Sigmoid colon (tissue), 7 donors: ENCODE measurements around the gene SUSD3. TPM values are rescaled to one million over a fixed set of nuclear protein-coding genes. Genes with fewer than 3 reads are reported as not detected.
"Not testable (repeated sequence)": the region's sequence is repeated elsewhere in the genome, so short reads cannot be mapped to it uniquely, and the experiment has no call there.

Experiments used
- DNase-seq: peaks from one replicate; pipeline ENCODE4 v3.0.0-alpha.2; 2019
- H3K27ac ChIP-seq, 4 donors: fragments of 200-600 bp; sonication (generic); one replicate each; pipeline ENCODE4 v1.5.1; 2016 to 2019; ENCODE audit warnings: mild to moderate bottlenecking in 1 of 4
- H3K27me3 ChIP-seq, 3 donors: fragments of 200-600 bp; sonication (generic); one replicate each; pipeline ENCODE4 v1.5.1; 2019; ENCODE audit warnings: mild to moderate bottlenecking in 1 of 3
- H3K36me3 ChIP-seq, 4 donors: fragments of 200-600 bp; sonication (generic); one replicate each; pipeline ENCODE4 v1.5.1; 2016 to 2019
- H3K4me1 ChIP-seq, 4 donors: fragments of 200-600 bp; sonication (generic); one replicate each; pipeline ENCODE4 v1.5.1; 2017 to 2019
- H3K4me3 ChIP-seq, 4 donors: fragments of 200-600 bp; sonication (generic); one replicate each; pipeline ENCODE4 v1.5.1; 2017 to 2019; ENCODE audit warnings: mild to moderate bottlenecking in 2 of 4, moderate library complexity in 1 of 4
- H3K9me3 ChIP-seq, 4 donors: fragments of 200-600 bp in 3 of 4; sonication (generic) in 3 of 4; one replicate each; pipeline versions ENCODE4 v1.5.1 to v1.6.1; 2013 to 2019
- EP300 ChIP-seq, 4 donors: sonication (generic); formaldehyde crosslinking; IDR thresholded peaks; one replicate each; pipeline ENCODE4 v1.6.1; 2017; ENCODE audit warnings: antibody characterized with exemption in 4 of 4
- POLR2A ChIP-seq, 2 donors: fragments of 450-650 bp; IDR thresholded peaks; one replicate each; pipeline ENCODE4 v1.6.1; 2016; ENCODE audit warnings: antibody characterized with exemption in 2 of 2, mild to moderate bottlenecking in 2 of 2, moderate library complexity in 2 of 2
- POLR2AphosphoS5 ChIP-seq, 4 donors: sonication (generic); formaldehyde crosslinking; IDR thresholded peaks; one replicate each; pipeline ENCODE4 v1.6.1; 2017; ENCODE audit warnings: antibody characterized with exemption in 4 of 4
- WGBS, 2 donors: extraction: QIAGEN DNeasy Blood & Tissue Kit; methylation state at CpG; one replicate each; pipeline ENCODE4 v1.1.7; 2013; 5-methylcytosine and 5-hydroxymethylcytosine counted together
- intact Hi-C: fragments of 100-400 bp; cut with DNase I; formaldehyde crosslinking; loops from one replicate; pipeline ENCODE4 v1.15.1; 2023
- polyA plus RNA-seq, 3 donors: library from polyadenylated mRNA; stranded (reverse); fragments of 200-250 nt; gene quantifications; one replicate each; pipeline ENCODE4 v1.2.3, GENCODE V29; 2013
- total RNA-seq, 4 donors: library from RNA; depleted of rRNA; stranded (reverse); fragments of >200 nt; gene quantifications; one replicate each; pipeline ENCODE4 v1.1.0, GENCODE V29; 2016
- TF ChIP-seq, protein P1 (sequence below), 4 experiments: fragments of 450-650 bp in 3 of 4; fragments of 200-600 bp in 1 of 4; IDR thresholded peaks; one replicate each; pipeline ENCODE4 v1.5.1; 2016 to 2019; ENCODE audit warnings: antibody characterized with exemption in 4 of 4, mild to moderate bottlenecking in 3 of 4, moderate library complexity in 2 of 4
- donor health status: healthy with polysubstance abuse.
- donor health status: Bipolar disorder and iron deficiency.
- donor health status: healthy.

Gene SUSD3
- total and polyA plus RNA-seq, 7 donors: 0.92 to 15.2 (median 4.7) TPM; not detected in 1

DNA sequence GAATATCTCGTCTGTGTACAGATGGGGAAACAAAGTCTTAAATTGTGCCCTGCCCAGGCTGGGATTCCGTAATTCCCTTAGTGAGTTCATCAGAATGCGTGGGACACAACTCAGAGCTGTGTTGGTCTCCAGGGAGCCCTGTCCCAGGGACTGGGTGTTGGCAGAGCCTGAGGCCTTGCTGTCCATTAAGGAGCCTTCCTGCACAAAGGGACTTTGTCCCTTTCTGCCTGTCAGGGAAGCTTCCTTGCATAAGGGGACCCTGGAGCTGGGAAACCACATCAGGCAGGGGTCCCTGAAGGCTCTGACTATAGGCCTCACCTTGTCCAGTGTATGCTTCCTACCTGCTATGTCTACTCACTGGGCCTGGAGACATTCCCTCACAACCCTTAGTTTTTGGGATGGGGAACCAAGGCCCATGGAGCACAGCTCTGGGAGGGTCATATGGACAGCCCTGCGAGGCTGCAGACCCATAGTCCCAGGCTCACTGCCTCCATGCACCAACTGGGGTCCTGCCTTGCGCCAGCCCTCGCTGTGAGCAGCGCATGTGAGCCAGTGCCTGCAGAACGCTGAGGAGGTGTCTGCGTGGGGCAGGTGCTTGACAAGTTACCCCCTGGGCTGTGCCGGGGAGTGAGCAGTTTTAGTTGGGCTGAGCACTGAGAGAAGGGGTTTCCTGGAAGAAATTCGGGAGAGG lies 39.2 kb downstream of the SUSD3 start:
- TF ChIP-seq POLR2AphosphoS5 (IDR thresholded peaks at IDR 0.05) (no peak), POLR2A (IDR thresholded peaks at IDR 0.05) (no peak), EP300 (IDR thresholded peaks at IDR 0.05) (no peak)
- TF ChIP-seq, protein P1, sequence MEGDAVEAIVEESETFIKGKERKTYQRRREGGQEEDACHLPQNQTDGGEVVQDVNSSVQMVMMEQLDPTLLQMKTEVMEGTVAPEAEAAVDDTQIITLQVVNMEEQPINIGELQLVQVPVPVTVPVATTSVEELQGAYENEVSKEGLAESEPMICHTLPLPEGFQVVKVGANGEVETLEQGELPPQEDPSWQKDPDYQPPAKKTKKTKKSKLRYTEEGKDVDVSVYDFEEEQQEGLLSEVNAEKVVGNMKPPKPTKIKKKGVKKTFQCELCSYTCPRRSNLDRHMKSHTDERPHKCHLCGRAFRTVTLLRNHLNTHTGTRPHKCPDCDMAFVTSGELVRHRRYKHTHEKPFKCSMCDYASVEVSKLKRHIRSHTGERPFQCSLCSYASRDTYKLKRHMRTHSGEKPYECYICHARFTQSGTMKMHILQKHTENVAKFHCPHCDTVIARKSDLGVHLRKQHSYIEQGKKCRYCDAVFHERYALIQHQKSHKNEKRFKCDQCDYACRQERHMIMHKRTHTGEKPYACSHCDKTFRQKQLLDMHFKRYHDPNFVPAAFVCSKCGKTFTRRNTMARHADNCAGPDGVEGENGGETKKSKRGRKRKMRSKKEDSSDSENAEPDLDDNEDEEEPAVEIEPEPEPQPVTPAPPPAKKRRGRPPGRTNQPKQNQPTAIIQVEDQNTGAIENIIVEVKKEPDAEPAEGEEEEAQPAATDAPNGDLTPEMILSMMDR (IDR thresholded peaks at IDR 0.05): no peak
- Histone ChIP-seq H3K4me3 (peak overlapping the region in 3 of 4 donors; percentile 88 to 100 (median 96)), H3K4me1 (peaks cover 0 to 56% (median 48%) of the 10 kb centered on the region in 4 donors), H3K9me3 (no peaks in the 10 kb centered on the region), H3K36me3 (no peaks in the 10 kb centered on the region), H3K27ac (peak overlapping the region; percentile 94 to 99 (median 98)), H3K27me3 (no peaks in the 10 kb centered on the region)
- WGBS, 2 donors: 63 to 74% methylated on average over 11 of the region's 11 CpGs
- intact Hi-C loops: loop anchor here (2.0 to 10.0 kb wide), 3 partner anchors 37 to 355 kb away; partner anchors contain the start of genes BICD2, FAM120A, FAM120AOS and NINJ1
- DNase-seq: peak; percentile 66

DNA sequence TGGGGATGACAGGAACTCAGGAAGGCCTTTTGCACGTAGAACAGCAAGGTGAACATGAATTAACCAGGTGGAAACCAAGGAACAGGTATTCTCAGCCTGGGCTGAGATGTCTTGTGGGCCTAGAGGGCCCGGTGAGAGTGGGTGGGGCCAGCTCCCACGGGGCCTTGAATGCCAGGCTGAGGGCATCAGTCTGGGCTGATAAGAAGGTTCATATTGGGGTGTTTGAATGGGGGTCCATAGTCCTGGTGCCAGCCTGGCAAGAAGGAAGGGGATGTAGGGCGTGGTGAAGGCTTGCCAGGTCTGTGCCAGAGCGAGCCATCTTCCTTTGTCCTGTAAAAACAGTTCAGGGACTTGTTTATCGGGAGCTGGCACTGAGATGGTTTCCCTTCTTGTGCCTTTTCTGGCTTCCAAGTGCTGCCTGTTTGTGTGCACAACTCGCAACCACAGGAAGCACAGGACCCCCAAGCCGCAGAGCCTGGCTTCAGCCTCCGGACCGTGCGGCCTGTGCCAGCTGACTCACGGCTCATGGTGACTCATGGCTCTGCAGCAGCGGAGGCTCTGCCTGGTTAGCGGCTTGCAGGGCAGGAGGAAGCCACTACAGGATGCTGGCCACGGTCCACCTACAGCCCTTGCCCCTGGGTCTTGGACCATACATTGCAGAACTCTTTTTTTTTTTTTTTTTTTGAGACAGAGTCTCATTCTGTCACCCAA lies 39.9 kb downstream of the SUSD3 start:
- Histone ChIP-seq H3K4me1 (peaks cover 0 to 56% (median 48%) of the 10 kb centered on the region in 4 donors), H3K4me3 (peak overlapping the region in 2 of 4 donors; percentile 11 to 88), H3K27ac (peak overlapping the region; percentile 94 to 99 (median 98)), H3K36me3 (no peaks in the 10 kb centered on the region), H3K27me3 (no peaks in the 10 kb centered on the region), H3K9me3 (no peaks in the 10 kb centered on the region)
- TF ChIP-seq POLR2AphosphoS5 (IDR thresholded peaks at IDR 0.05): peak; percentile 37 to 84 (median 66)
- TF ChIP-seq, protein P1 (IDR thresholded peaks at IDR 0.05): no peak
- 33 to 60% methylated on average over 15 of the region's 15 CpGs for WGBS, 2 donors
- intact Hi-C loops: loop anchor here (5.0 to 10.0 kb wide), 2 partner anchors 334 to 354 kb away; partner anchors contain the start of genes BICD2, FAM120A and FAM120AOS
- peak; percentile 97 for DNase-seq

DNA sequence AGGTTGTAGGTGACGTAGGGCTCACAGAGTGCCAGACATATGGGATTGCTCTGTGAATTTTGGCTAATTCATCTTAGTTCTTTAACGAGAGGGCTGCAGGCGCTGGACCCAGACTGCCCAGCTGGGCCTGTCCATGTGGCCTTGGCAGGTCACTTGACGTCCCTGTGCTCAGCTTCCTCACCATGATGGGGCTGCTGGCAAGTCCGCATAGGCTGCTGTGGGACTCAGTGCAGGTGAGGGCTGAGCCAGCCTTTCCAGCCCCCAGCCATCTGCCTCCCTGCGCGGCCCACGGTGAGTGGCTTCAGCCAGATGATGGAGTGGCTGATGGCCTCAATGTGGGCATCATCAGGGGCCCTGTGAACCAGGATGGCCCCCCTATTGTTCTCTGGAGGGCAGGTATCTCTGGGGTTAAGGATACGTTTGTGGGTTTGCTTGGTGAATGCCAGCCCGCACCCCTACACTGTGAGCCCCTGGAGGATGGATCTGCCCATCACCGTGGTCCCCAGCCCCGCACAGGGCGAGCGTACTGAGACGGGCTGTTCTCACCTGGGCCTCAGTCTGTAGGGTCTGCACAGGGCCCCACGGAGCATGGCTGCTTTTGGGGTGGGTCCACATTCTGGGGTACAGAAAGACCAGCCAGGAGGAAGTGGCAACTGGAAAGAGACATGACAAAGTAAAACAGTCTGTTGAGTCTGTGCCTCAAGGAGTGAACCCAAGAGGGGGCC lies 41.2 kb downstream of the SUSD3 start:
- DNase-seq: peak; percentile 67
- peak overlapping the region; percentile 94 to 99 (median 98) for H3K27ac ChIP-seq
- H3K36me3 ChIP-seq: no peaks in the 10 kb centered on the region
- H3K4me1 ChIP-seq: peaks cover 0 to 45% (median 40%) of the 10 kb centered on the region in 4 donors
- H3K9me3 ChIP-seq: no peaks in the 10 kb centered on the region
- WGBS, 2 donors: 90 to 93% methylated on average over 16 of the region's 16 CpGs
- intact Hi-C loops: loop anchor here (5.0 to 10.0 kb wide), 2 partner anchors 335 to 353 kb away; partner anchors contain the start of genes BICD2, FAM120A and FAM120AOS
- no peak for TF ChIP-seq EP300 (IDR thresholded peaks at IDR 0.05)
- no peak overlapping the region for H3K4me3 ChIP-seq
- no peaks in the 10 kb centered on the region for H3K27me3 ChIP-seq

DNA sequence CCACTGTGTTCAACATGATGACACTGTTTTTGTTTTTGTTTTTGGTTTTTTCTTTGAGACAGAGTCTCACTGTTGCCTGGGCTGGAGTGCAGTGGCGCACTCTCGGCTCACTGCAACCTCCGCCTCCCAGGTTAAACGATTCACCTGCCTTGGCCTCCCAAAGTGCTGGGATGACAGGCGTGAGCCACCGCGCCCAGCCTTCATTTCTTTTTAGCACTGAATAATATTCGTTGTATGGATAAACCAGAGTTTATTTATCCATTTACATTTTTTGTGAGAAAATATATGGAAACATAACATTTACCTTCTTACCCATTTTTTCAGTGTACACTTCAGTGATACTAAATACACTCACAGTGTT lies 41.8 kb downstream of the SUSD3 start:
- no peaks in the 10 kb centered on the region for H3K36me3 ChIP-seq
- peaks cover 0 to 40% (median 35%) of the 10 kb centered on the region in 4 donors for H3K4me1 ChIP-seq
- intact Hi-C loops: no loop called here
- no peak overlapping the region for H3K4me3 ChIP-seq
- TF ChIP-seq EP300 (IDR thresholded peaks at IDR 0.05) (no peak), POLR2A (IDR thresholded peaks at IDR 0.05) (no peak), POLR2AphosphoS5 (IDR thresholded peaks at IDR 0.05) (no peak)
- TF ChIP-seq, protein P1 (IDR thresholded peaks at IDR 0.05): no peak
- 93 to 95% methylated on average over 8 of the region's 8 CpGs for whole genome bisulfite sequencing, 2 donors
- H3K27me3 ChIP-seq: no peaks in the 10 kb centered on the region
- H3K27ac ChIP-seq: peak overlapping the region in 3 of 4 donors; percentile 96 to 99 (median 99)
- no peaks in the 10 kb centered on the region for H3K9me3 ChIP-seq
- DNase-seq: peak; percentile 53

DNA sequence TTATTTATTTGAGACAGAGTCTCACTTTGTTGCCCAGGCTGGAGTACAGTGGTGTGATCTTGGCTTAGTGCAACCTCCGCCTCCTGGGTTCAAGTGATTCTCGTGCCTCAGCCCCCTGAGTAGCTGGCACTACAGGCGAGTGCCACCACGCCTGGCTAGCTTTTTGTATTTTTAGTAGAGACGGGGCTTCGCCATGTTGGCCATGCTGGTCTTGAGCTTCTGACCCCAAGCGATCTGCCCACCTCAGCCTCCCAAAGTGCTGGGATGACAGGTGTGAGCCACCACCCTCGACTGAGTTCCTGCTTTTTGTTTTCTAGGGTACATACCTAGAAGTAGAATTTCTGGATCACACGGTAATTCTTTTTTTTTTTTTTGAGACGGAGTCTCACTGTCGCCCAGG lies 42.6 kb downstream of the SUSD3 start:
- Histone ChIP-seq H3K27ac (peak overlapping the region in 1 of 4 donors; percentile 6), H3K4me1 (peaks cover 0 to 39% (median 35%) of the 10 kb centered on the region in 4 donors)
- intact Hi-C loops, H3K27me3 ChIP-seq, H3K36me3 ChIP-seq, H3K4me3 ChIP-seq, H3K9me3 ChIP-seq: not testable (repeated sequence)
- 93 to 96% methylated on average over 11 of the region's 11 CpGs for WGBS, 2 donors
- DNase-seq: peak; percentile 38
